Loucy (cell line): ENCODE measurements around the gene NCOA1.

Experiments
- H2AFZ ChIP-seq: fragments of 200-600 bp; sonication (generic); 2 replicates; pipeline ENCODE4 v1.6.0; 2016; ENCODE audit warnings: antibody characterized with exemption, mild to moderate bottlenecking, low read length, moderate library complexity
- H3F3A ChIP-seq: fragments of 200-600 bp; 2 replicates; pipeline ENCODE4 v1.6.0; 2016; ENCODE audit warnings: antibody characterized with exemption, low read depth, mild to moderate bottlenecking
- H3K27me3 ChIP-seq: fragments of 200-600 bp; sonication (generic); 2 replicates; pipeline ENCODE4 v1.6.1; 2014; ENCODE audit warnings: low read length, mild to moderate bottlenecking; ENCODE audit not compliant: insufficient read depth, poor library complexity, severe bottlenecking
- H3K36me3 ChIP-seq: fragments of 200-600 bp; sonication (generic); 2 replicates; pipeline ENCODE4 v1.6.1; 2016; ENCODE audit warnings: low read length; ENCODE audit not compliant: insufficient read depth
- H3K4me1 ChIP-seq: fragments of 200-600 bp; sonication (generic); 2 replicates; pipeline ENCODE4 v1.5.1; 2014; ENCODE audit warnings: low read length, mild to moderate bottlenecking; ENCODE audit not compliant: insufficient read depth, poor library complexity, severe bottlenecking
- H3K4me2 ChIP-seq: fragments of 200-600 bp; sonication (generic); 2 replicates; pipeline ENCODE4 v1.6.0; 2014; ENCODE audit warnings: antibody characterized with exemption, low read length, low read depth, mild to moderate bottlenecking; ENCODE audit not compliant: poor library complexity, severe bottlenecking
- H3K4me3 ChIP-seq: fragments of 200-600 bp; sonication (generic); 2 replicates; pipeline ENCODE4 v1.5.1; 2014; ENCODE audit warnings: low read length, mild to moderate bottlenecking, mixed read lengths; ENCODE audit not compliant: poor library complexity, severe bottlenecking
- H3K79me2 ChIP-seq: fragments of 200-600 bp; sonication (generic); 2 replicates; pipeline ENCODE4 v1.6.1; 2014; ENCODE audit warnings: low read length; ENCODE audit not compliant: insufficient read depth
- H3K9ac ChIP-seq: fragments of 200-600 bp; sonication (generic); 2 replicates; pipeline ENCODE4 v1.6.0; 2014; ENCODE audit warnings: mild to moderate bottlenecking, low read depth, low read length, moderate library complexity; ENCODE audit not compliant: poor library complexity, severe bottlenecking
- H3K9me2 ChIP-seq: fragments of 200-600 bp; sonication (generic); replicated peaks from 2 replicates; pipeline ENCODE4 v1.6.1; 2016; ENCODE audit warnings: low read depth, low read length, mixed read lengths
- H3K9me3 ChIP-seq: fragments of 200-600 bp; sonication (generic); 2 replicates; pipeline ENCODE4 v1.6.1; 2014; ENCODE audit warnings: mild to moderate bottlenecking, antibody characterized with exemption, low read length, low read depth; ENCODE audit not compliant: insufficient read depth
- H4K20me1 ChIP-seq: fragments of 200-600 bp; sonication (generic); 2 replicates; pipeline ENCODE4 v1.6.0; 2014; ENCODE audit warnings: antibody characterized with exemption, low read length, mild to moderate bottlenecking; ENCODE audit not compliant: insufficient read depth, poor library complexity, severe bottlenecking
- CTCF ChIP-seq: fragments of 200-600 bp; sonication (generic); conservative IDR thresholded peaks from 2 replicates; pipeline ENCODE4 v1.5.1; 2014; ENCODE audit warnings: mild to moderate bottlenecking, antibody characterized with exemption, low read length
- EZH2phosphoT487 ChIP-seq: fragments of 200-600 bp; IDR thresholded peaks from 2 replicates; pipeline ENCODE4 v1.6.1; 2018; ENCODE audit warnings: antibody characterized with exemption, mild to moderate bottlenecking, moderate library complexity, borderline replicate concordance

The NCOA1 gene

GRCh38 chr2:24816884-24817283, 325.8 kb downstream of the NCOA1 start:
- Histone ChIP-seq H3K4me1 (no peaks in the 10 kb centered on the region), H3K79me2 (peaks cover 32% of the 10 kb centered on the region), H3K9me3 (no peaks in the 10 kb centered on the region), H3K4me2 (no peak overlapping the region), H3F3A (no peaks in the 10 kb centered on the region), H3K36me3 (peaks cover 89% of the 10 kb centered on the region), H3K9me2 (no peaks in the 10 kb centered on the region), H3K4me3 (no peak overlapping the region), H3K27me3 (no peaks in the 10 kb centered on the region), H2AFZ (no peak overlapping the region), H4K20me1 (no peaks in the 10 kb centered on the region), H3K9ac (no peak overlapping the region)
- TF ChIP-seq EZH2phosphoT487, result no peak
- no peak for TF ChIP-seq CTCF

GRCh38 chr2:24818721-24819167, 327.7 kb downstream of the NCOA1 start:
- no peaks in the 10 kb centered on the region for H3K4me1 ChIP-seq
- no peaks in the 10 kb centered on the region for H4K20me1 ChIP-seq
- TF ChIP-seq EZH2phosphoT487 (no peak), CTCF (no peak)
- no peaks in the 10 kb centered on the region for H3K9me2 ChIP-seq
- H3F3A ChIP-seq, result no peaks in the 10 kb centered on the region
- no peak overlapping the region for H3K4me3 ChIP-seq
- H3K9me3 ChIP-seq, result no peaks in the 10 kb centered on the region
- H3K79me2 ChIP-seq, result peaks cover 14% of the 10 kb centered on the region
- no peak overlapping the region for H3K4me2 ChIP-seq
- no peak overlapping the region for H3K9ac ChIP-seq
- H3K36me3 ChIP-seq, result peaks cover 100% of the 10 kb centered on the region
- H2AFZ ChIP-seq, result no peak overlapping the region
- H3K27me3 ChIP-seq, result no peaks in the 10 kb centered on the region

DNA sequence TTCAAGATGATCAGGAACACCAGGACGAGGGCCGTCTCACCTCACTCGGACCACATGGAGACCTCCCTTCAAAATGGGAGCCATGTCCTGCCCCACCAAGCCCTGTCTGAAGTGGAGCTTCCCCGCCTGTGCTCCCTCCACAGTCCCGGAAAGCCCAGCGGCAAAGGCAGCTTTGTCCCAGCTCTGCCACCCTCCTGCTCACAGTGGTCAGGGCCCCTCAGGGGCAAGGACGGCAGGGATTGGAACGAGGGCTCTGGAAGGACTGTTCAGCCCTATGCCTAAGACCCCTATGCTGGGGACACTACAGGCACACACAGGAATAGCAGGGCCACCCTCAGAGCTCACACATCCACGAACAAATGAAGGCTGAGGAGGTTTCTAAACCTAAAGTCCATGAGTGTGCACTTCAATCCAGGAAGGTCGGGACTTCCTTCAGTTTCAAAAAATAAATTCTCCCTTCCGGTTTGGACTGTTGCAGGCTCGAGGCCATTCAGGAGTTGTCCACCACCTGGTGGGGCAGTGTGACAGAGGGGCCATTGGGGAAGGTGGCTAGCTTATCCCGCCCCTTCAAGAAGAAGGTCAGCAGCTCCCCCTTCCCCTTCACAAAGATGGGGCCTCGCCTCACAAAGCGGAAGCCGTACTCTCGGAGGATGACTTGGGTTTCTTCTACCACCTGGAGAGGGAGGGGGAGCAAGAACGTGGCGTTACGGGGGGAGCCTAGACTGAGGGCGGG, 328.6 kb downstream of the NCOA1 start:
- H3K9ac ChIP-seq, result no peak overlapping the region
- no peaks in the 10 kb centered on the region for H4K20me1 ChIP-seq
- H3K27me3 ChIP-seq, result no peaks in the 10 kb centered on the region
- no peaks in the 10 kb centered on the region for H3K9me2 ChIP-seq
- H3K4me3 ChIP-seq, result no peak overlapping the region
- H2AFZ ChIP-seq, result no peak overlapping the region
- no peak overlapping the region for H3K4me2 ChIP-seq
- TF ChIP-seq EZH2phosphoT487, result no peak
- TF ChIP-seq CTCF, result no peak
- peaks cover 5% of the 10 kb centered on the region for H3K79me2 ChIP-seq
- H3K4me1 ChIP-seq, result no peaks in the 10 kb centered on the region
- H3F3A ChIP-seq, result no peaks in the 10 kb centered on the region
- no peaks in the 10 kb centered on the region for H3K9me3 ChIP-seq
- H3K36me3 ChIP-seq, result peaks cover 98% of the 10 kb centered on the region
